HepG2 (cell line): ENCODE measurements around the gene ACSM2A. TPM values are rescaled to one million over a fixed set of nuclear protein-coding genes. Genes with fewer than 3 reads are reported as not detected.

Experiments used
- ASH2L ChIP-seq: fragments of 300-600, 200-600 bp; sonication (generic); IDR thresholded peaks from 2 replicates; pipeline ENCODE4 v1.7.0; 2017; ENCODE audit warnings: low read depth, mild to moderate bottlenecking, moderate library complexity, mixed read lengths, low read length; ENCODE audit not compliant: insufficient read length
- CBFB ChIP-seq: sonication (generic); formaldehyde crosslinking; IDR thresholded peaks from 2 replicates; pipeline ENCODE4 v1.4.0; 2020; ENCODE audit warnings: missing genetic modification reagents
- FOSL1 ChIP-seq: sonication (generic); formaldehyde crosslinking; IDR thresholded peaks from 2 replicates; pipeline ENCODE4 v1.9.0; 2021; ENCODE audit warnings: missing genetic modification reagents, borderline replicate concordance
- FOXA1 ChIP-seq, 2 experiments: fragments of 450-650 bp in 1 of 2; sonication (generic) in 1 of 2; formaldehyde crosslinking in 1 of 2; IDR thresholded peaks; 2 replicates each; pipeline versions ENCODE4 v1.4.0 to v1.6.1; 2016 to 2020; ENCODE audit warnings: missing genetic modification reagents in 1 of 2
- FOXK2 ChIP-seq: fragments of 450-650 bp; IDR thresholded peaks from 2 replicates; pipeline ENCODE4 v1.6.1; 2016
- GZF1 ChIP-seq: sonication (generic); formaldehyde crosslinking; IDR thresholded peaks from 2 replicates; pipeline ENCODE4 v1.5.1; 2020; ENCODE audit warnings: mild to moderate bottlenecking, missing genetic modification reagents
- HOXA9 ChIP-seq: sonication (generic); formaldehyde crosslinking; IDR thresholded peaks from 2 replicates; pipeline ENCODE4 v1.8.1; 2022; ENCODE audit warnings: missing genetic modification reagents, mild to moderate bottlenecking, moderate library complexity, borderline replicate concordance
- NR2C2 ChIP-seq: sonication (generic); formaldehyde crosslinking; IDR thresholded peaks from 2 replicates; pipeline ENCODE4 v1.4.0; 2020; ENCODE audit warnings: missing genetic modification reagents, mild to moderate bottlenecking, moderate library complexity, borderline replicate concordance
- ZC3H4 ChIP-seq: sonication (generic); formaldehyde crosslinking; IDR thresholded peaks from 2 replicates; pipeline ENCODE4 v1.4.0; 2020; ENCODE audit warnings: missing genetic modification reagents, borderline replicate concordance
- ZNF24 ChIP-seq: fragments of 450-650 bp; IDR thresholded peaks from 2 replicates; pipeline ENCODE4 v1.6.1; 2017; ENCODE audit warnings: antibody characterized with exemption, mild to moderate bottlenecking
- ZNF768 ChIP-seq: sonication (generic); formaldehyde crosslinking; IDR thresholded peaks from 2 replicates; pipeline ENCODE4 v1.4.0; 2020; ENCODE audit warnings: missing genetic modification reagents
- ZNF777 ChIP-seq: sonication (generic); formaldehyde crosslinking; IDR thresholded peaks from 2 replicates; pipeline ENCODE4 v1.4.0; 2020; ENCODE audit warnings: missing genetic modification reagents
- ZSCAN22 ChIP-seq: sonication (generic); formaldehyde crosslinking; IDR thresholded peaks from 2 replicates; pipeline ENCODE4 v1.4.0; 2020; ENCODE audit warnings: mild to moderate bottlenecking, missing genetic modification reagents
- polyA plus RNA-seq, 8 experiments: library from polyadenylated mRNA; depleted of rRNA in 3 of 8; stranded (reverse) in 7 of 8; unstranded in 1 of 8; fragments of >200 nt; fragmentation: Illumina TruSeq in 4 of 8; extraction: Trizol in 4 of 8; gene quantifications; 2 replicates each; pipeline versions ENCODE4 v1.2.1 to v1.2.3, GENCODE V29; 2011 to 2016; ENCODE audit warnings: low read depth in 4 of 8, missing spikeins in 1 of 8, mixed read lengths in 1 of 8; ENCODE audit not compliant: insufficient read depth in 1 of 8
- total RNA-seq, 5 experiments: library from RNA; depleted of rRNA; stranded (reverse); fragments of >200 nt; fragmentation: Illumina TruSeq; extraction: Trizol; gene quantifications; 2 replicates each; pipeline ENCODE4 v1.2.3, GENCODE V29; 2016; ENCODE audit warnings: low read depth in 1 of 5
- TF ChIP-seq, protein P1 (sequence below): sonication (generic); formaldehyde crosslinking; IDR thresholded peaks from 2 replicates; pipeline ENCODE4 v1.5.1; 2020; ENCODE audit warnings: missing genetic modification reagents, mild to moderate bottlenecking, borderline replicate concordance
- TF ChIP-seq, protein P2 (sequence below): sonication (generic); formaldehyde crosslinking; IDR thresholded peaks from 2 replicates; pipeline ENCODE4 v1.4.0; 2020; ENCODE audit warnings: mild to moderate bottlenecking, missing genetic modification reagents
- TF ChIP-seq, protein P3 (sequence below): sonication (generic); formaldehyde crosslinking; IDR thresholded peaks from 2 replicates; pipeline ENCODE4 v1.4.0; 2020; ENCODE audit warnings: missing genetic modification reagents
- TF ChIP-seq, protein P4 (sequence below): sonication (generic); formaldehyde crosslinking; IDR thresholded peaks from 2 replicates; pipeline ENCODE4 v1.5.0; 2020; ENCODE audit warnings: missing genetic modification reagents, mild to moderate bottlenecking, borderline replicate concordance
- TF ChIP-seq, protein P5 (sequence below): sonication (generic); formaldehyde crosslinking; IDR thresholded peaks from 2 replicates; pipeline ENCODE4 v1.8.1; 2023; ENCODE audit warnings: mild to moderate bottlenecking, moderate library complexity, missing genetic modification reagents

ACSM2A gene
- total and polyA plus RNA-seq, 2 of the 13 experiments (the other 11 are each of a cell fraction or from before 2014, with no cell fraction given): 11.4 to 16.3 TPM

DNA sequence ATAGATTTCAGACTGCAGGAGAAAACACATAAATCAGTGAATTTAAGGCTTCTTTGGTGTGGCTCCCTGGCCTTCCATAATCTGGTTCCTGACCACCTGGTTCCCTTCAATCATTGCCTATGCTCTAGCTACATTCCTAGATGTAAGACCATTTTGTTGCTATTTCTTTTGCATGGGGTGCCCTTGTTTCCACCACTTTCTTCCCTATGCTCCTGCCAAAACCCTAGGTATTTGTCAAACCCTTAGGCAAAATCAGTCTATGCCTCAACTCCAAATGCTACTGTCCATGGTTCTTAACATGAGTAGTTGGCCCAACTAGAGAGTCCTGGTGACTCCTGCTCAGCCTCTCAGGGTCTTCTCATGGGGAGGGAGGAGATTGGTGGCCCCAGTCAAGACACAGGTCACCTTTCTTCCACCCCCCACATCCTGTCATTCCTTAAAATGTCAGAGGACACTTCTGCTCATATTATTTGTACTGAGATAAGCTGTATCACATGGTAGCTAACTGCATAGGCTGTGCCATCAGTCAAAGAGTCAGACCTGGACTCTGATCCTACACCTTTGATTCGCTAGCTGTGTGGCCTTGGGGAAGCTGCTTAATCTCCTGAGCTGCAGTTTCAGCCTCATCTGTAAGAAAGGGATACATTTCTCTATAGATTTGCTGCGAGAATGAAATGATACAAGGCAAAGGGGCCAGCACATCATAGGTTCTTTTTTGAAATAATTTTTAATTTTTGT lies 27.0 kb upstream of the ACSM2A start (continued):
- no peak for TF ChIP-seq ZSCAN22 (CRISPR knock-in tag)
- TF ChIP-seq ZC3H4 (CRISPR knock-in tag): no peak
- 0 out of 2 replicates have a peak, but pooled peaks have one; percentile 5 for TF ChIP-seq FOSL1
- TF ChIP-seq HOXA9 (CRISPR knock-in tag): peak; percentile 56; the same call in 1 of the 2 replicates
- no peak for TF ChIP-seq GZF1 (CRISPR knock-in tag)
- TF ChIP-seq, protein P1, sequence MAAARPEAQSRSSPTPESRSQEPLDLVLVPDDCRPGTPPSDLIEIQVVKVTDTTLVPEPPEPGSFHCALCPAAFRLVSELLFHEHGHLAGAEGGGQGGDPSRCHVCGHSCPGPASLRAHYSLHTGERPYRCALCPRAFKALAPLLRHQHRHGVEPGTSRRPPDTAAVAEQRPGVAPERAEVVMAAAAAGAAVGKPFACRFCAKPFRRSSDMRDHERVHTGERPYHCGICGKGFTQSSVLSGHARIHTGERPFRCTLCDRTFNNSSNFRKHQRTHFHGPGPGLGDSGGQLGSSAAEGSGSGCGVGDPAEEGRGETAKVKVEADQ (CRISPR knock-in tag): 0 out of 2 replicates have a peak, but pooled peaks have one; percentile 73
- TF ChIP-seq, protein P2, sequence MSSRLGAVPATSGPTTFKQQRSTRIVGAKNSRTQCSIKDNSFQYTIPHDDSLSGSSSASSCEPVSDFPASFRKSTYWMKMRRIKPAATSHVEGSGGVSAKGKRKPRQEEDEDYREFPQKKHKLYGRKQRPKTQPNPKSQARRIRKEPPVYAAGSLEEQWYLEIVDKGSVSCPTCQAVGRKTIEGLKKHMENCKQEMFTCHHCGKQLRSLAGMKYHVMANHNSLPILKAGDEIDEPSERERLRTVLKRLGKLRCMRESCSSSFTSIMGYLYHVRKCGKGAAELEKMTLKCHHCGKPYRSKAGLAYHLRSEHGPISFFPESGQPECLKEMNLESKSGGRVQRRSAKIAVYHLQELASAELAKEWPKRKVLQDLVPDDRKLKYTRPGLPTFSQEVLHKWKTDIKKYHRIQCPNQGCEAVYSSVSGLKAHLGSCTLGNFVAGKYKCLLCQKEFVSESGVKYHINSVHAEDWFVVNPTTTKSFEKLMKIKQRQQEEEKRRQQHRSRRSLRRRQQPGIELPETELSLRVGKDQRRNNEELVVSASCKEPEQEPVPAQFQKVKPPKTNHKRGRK (CRISPR knock-in tag): no peak
- TF ChIP-seq FOXA1 (IDR thresholded peaks at IDR 0.05): no peak
- TF ChIP-seq FOXA1 (CRISPR knock-in tag; IDR thresholded peaks at IDR 0.05): 0 out of 2 replicates have a peak, but pooled peaks have one; percentile 46
- TF ChIP-seq, protein P3, sequence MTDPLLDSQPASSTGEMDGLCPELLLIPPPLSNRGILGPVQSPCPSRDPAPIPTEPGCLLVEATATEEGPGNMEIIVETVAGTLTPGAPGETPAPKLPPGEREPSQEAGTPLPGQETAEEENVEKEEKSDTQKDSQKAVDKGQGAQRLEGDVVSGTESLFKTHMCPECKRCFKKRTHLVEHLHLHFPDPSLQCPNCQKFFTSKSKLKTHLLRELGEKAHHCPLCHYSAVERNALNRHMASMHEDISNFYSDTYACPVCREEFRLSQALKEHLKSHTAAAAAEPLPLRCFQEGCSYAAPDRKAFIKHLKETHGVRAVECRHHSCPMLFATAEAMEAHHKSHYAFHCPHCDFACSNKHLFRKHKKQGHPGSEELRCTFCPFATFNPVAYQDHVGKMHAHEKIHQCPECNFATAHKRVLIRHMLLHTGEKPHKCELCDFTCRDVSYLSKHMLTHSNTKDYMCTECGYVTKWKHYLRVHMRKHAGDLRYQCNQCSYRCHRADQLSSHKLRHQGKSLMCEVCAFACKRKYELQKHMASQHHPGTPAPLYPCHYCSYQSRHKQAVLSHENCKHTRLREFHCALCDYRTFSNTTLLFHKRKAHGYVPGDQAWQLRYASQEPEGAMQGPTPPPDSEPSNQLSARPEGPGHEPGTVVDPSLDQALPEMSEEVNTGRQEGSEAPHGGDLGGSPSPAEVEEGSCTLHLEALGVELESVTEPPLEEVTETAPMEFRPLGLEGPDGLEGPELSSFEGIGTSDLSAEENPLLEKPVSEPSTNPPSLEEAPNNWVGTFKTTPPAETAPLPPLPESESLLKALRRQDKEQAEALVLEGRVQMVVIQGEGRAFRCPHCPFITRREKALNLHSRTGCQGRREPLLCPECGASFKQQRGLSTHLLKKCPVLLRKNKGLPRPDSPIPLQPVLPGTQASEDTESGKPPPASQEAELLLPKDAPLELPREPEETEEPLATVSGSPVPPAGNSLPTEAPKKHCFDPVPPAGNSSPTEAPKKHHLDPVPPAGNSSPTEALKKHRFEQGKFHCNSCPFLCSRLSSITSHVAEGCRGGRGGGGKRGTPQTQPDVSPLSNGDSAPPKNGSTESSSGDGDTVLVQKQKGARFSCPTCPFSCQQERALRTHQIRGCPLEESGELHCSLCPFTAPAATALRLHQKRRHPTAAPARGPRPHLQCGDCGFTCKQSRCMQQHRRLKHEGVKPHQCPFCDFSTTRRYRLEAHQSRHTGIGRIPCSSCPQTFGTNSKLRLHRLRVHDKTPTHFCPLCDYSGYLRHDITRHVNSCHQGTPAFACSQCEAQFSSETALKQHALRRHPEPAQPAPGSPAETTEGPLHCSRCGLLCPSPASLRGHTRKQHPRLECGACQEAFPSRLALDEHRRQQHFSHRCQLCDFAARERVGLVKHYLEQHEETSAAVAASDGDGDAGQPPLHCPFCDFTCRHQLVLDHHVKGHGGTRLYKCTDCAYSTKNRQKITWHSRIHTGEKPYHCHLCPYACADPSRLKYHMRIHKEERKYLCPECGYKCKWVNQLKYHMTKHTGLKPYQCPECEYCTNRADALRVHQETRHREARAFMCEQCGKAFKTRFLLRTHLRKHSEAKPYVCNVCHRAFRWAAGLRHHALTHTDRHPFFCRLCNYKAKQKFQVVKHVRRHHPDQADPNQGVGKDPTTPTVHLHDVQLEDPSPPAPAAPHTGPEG (CRISPR knock-in tag): peak; percentile 51; the same call in 1 of the 2 replicates
- TF ChIP-seq ZNF777: no peak; the same call in 1 of the 2 replicates
- 0 out of 2 replicates have a peak, but pooled peaks have one; percentile 56 for TF ChIP-seq CBFB (CRISPR knock-in tag)
- TF ChIP-seq, protein P4, sequence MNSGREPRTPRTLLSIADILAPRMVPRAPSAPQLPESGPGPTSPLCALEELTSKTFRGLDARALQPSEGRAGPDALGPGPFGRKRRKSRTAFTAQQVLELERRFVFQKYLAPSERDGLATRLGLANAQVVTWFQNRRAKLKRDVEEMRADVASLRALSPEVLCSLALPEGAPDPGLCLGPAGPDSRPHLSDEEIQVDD: no peak
- TF ChIP-seq ZNF24: no peak
- TF ChIP-seq FOXK2: no peak
- TF ChIP-seq, protein P5, sequence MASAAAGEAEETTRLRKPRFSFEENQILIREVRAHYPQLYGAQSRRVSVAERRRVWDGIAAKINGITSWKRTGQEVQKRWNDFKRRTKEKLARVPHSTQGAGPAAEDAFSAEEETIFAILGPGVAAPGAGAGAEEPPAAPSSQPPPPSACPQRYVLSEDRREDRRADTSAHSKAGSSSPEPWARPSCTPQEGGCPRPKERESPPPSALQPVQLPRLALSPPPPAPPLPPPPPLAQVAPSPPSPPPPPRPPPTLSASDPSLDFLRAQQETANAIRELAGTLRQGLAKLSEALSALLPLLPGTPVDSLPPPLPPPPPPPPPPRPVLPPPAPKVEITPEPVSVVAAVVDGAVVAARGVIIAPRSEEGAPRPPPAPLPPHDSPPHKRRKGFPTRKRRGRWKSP: no peak
- TF ChIP-seq ZNF768: no peak; the same call in 1 of the 2 replicates
- TF ChIP-seq ASH2L: peak; percentile 56
- peak; percentile 73 for TF ChIP-seq NR2C2
